ENCODE data around the gene BRME1. TPM values are rescaled to one million over a fixed set of nuclear protein-coding genes. Genes with fewer than 3 reads are reported as not detected.

BRME1 gene
- total RNA-seq, 6 experiments from 2014 or later = 0.34 to 3.7 (median 1.2) TPM

DNA sequence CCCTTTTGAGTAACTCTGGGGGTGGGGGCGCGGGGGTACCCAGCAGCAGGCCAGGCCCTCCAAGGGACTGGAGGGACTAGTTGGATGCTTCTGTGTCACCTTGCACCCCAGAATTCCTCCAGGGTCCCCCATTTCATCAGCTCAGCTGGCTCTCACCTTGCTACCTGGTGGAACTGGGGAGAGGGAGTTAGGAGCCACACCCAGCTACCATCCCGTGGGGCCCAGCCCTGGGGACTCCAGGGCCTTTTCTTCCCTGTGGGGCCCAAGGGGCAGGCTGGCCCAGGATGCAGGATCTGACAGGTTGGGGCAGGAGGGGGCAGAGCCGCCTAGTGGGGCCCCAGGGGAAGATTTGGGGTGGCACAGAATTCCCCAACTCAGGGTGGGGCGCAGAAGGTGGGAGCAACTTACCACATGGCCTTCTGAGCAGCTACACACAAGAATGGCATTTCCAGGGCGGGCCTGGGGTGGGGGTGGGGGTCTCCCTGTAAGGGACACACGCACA lies 61.7 kb downstream of the BRME1 start:
- Histone ChIP-seq H3K27ac (no peak overlapping the region), H3K27me3 (no peaks in the 10 kb centered on the region), H3K9me3 (no peaks in the 10 kb centered on the region), H3K4me1 (no peaks in the 10 kb centered on the region), H3K36me3 (no peaks in the 10 kb centered on the region), H3K4me3 (no peak overlapping the region)
- intact Hi-C loops (cut with DNase I) = no loop called here
- DNase-seq = no peak
- TF ChIP-seq, protein P1, sequence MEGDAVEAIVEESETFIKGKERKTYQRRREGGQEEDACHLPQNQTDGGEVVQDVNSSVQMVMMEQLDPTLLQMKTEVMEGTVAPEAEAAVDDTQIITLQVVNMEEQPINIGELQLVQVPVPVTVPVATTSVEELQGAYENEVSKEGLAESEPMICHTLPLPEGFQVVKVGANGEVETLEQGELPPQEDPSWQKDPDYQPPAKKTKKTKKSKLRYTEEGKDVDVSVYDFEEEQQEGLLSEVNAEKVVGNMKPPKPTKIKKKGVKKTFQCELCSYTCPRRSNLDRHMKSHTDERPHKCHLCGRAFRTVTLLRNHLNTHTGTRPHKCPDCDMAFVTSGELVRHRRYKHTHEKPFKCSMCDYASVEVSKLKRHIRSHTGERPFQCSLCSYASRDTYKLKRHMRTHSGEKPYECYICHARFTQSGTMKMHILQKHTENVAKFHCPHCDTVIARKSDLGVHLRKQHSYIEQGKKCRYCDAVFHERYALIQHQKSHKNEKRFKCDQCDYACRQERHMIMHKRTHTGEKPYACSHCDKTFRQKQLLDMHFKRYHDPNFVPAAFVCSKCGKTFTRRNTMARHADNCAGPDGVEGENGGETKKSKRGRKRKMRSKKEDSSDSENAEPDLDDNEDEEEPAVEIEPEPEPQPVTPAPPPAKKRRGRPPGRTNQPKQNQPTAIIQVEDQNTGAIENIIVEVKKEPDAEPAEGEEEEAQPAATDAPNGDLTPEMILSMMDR (IDR thresholded peaks at IDR 0.05) = no peak
- no peak for TF ChIP-seq POLR2A (IDR thresholded peaks at IDR 0.05)
- WGBS (ENCODE audit: insufficient coverage, low coverage, low lambda C conversion rate, missing lambda C conversion rate) = 96% methylated on average over 3 of the region's 7 CpGs
- no peak for ATAC-seq

DNA sequence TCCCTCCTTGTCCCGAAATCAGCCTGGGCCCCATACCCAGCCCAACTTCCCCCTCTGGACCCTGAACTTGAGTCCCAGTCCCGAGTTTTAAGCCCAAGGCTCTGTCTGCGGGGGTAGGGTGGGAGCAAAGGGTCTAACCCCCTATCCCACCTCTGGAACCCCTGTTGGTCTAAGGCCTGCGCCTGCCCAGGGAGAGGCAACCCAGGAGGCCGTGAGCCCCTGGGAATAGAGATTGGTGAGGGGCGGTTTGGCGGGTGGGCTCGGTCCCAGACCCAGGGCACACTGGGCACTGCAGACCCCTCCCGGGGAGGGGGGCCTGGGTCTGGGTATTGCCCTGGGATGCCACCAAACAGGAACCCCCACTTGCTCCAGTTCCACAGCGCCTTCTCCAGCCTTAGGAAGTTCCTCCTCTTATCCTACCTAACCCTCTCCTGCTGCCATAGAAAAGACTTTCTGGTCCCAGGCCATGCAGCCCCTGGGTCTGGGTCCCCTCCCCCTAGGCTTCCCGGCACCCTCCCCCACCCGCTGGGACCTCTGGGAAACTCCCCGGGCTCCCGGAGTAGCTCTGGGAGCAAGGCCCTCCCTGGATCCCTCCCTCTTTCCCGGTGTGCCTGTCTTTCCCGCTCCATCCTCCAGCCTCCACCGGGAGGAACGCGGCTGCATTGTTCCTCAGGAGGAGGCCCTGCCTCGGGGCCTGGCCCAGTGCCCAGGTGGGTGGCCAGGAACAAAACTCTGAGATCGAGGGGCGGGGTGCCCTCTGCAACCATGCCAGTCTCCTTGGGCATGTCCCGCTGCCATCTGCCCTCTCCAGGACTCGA lies 62.6 kb downstream of the BRME1 start:
- Histone ChIP-seq H3K36me3 (no peaks in the 10 kb centered on the region), H3K27me3 (no peaks in the 10 kb centered on the region), H3K4me3 (peak overlapping the region; percentile 26 to 75 (median 32)), H3K27ac (peak overlapping the region; percentile 56 to 92 (median 88)), H3K9me3 (no peaks in the 10 kb centered on the region), H3K4me1 (peaks cover 0 to 4% (median 0%) of the 10 kb centered on the region in 4 donors)
- ATAC-seq (peak in 1 of 4 donors; percentile 1), DNase-seq (peak in 2 of 3 donors; percentile 54 to 59)
- TF ChIP-seq POLR2A (IDR thresholded peaks at IDR 0.05) = no peak
- TF ChIP-seq, protein P1 (IDR thresholded peaks at IDR 0.05) = no peak
- intact Hi-C loops (cut with DNase I) = no loop called here
- 10% methylated on average over 8 of the region's 24 CpGs for WGBS (ENCODE audit: insufficient coverage, low coverage, low lambda C conversion rate, missing lambda C conversion rate)

DNA sequence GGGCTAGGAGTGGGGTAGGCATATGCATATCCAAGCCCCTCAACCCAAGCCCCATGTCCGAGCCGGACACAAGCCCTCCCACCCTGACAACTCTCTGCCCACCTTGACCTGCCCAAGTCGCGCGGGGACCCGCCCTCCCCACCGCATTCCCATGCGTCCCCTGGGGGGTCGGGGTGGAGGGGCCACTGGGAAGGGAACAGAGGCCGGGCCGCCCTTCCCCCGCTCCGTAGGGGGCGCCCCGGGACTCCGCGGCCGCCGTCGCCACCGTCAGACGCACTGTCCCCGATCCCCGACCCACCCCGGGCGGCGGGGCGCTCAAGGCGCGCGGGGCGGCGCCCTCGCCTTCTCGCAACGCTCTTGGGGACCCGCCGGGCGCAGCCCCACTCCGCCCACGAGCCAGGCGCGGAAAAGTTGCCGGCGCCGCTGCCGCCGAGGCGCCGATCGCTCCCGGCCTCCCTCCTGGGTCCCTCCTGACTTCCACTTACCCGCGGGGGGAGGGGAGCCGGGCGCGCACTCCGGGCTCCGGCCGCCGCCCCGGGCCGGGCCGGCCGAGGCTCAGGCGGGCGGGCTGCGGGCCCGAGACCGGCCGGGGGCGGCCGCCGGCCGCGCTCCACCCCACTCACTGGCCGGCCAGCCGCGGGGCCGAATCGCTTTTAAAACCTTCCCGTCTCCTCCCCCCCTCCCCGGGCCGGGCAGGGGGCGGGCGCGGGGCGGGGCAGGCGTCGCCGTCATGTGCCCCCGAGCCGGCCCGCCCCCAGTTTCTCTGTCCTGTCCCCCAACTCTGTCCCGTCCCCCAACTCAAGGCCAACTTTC lies 63.4 kb downstream of the BRME1 start:
- Histone ChIP-seq H3K27me3 (no peaks in the 10 kb centered on the region), H3K27ac (peak overlapping the region; percentile 85 to 98 (median 92)), H3K9me3 (no peaks in the 10 kb centered on the region), H3K4me1 (peaks cover 0 to 8% (median 0%) of the 10 kb centered on the region in 4 donors), H3K36me3 (no peaks in the 10 kb centered on the region), H3K4me3 (peak overlapping the region; percentile 66 to 85 (median 75))
- intact Hi-C loops (cut with DNase I) = no loop called here
- ATAC-seq (peak; percentile 39 to 57 (median 46)), DNase-seq (peak; percentile 81 to 87 (median 84))
- WGBS (ENCODE audit: insufficient coverage, low coverage, low lambda C conversion rate, missing lambda C conversion rate) = 3% methylated on average over 9 of the region's 95 CpGs
- TF ChIP-seq, protein P1 (IDR thresholded peaks at IDR 0.05) = peak in 1 of 4 donors; percentile 6
- peak; percentile 90 for TF ChIP-seq POLR2A (IDR thresholded peaks at IDR 0.05)

DNA sequence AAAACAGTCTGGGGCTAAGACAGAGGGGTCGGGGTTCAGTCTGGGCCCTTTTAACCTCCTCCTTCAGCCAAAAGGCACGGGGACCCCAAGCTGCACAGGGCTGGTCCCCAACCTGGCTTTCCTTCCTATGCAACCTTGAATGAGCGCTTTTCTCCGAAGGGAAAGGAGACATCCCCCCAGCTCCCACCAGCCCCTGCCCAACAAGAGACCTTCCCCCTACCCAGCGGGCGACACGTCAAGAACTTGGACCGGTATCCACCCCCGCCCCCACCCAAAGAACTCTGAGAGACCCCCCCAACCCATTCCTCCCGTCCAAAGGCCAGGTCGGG lies 64.0 kb downstream of the BRME1 start:
- WGBS (ENCODE audit: insufficient coverage, low coverage, low lambda C conversion rate, missing lambda C conversion rate) = 17% methylated on average over 5 of the region's 11 CpGs
- Histone ChIP-seq H3K27ac (peak overlapping the region; percentile 85 to 98 (median 92)), H3K9me3 (no peaks in the 10 kb centered on the region), H3K27me3 (no peaks in the 10 kb centered on the region), H3K4me3 (peak overlapping the region; percentile 66 to 85 (median 75)), H3K4me1 (peaks cover 0 to 8% (median 0%) of the 10 kb centered on the region in 4 donors), H3K36me3 (no peaks in the 10 kb centered on the region)
- intact Hi-C loops (cut with DNase I) = no loop called here
- peak in 1 of 3 donors; percentile 46 for DNase-seq
- no peak for ATAC-seq
- no peak for TF ChIP-seq POLR2A (IDR thresholded peaks at IDR 0.05)
- TF ChIP-seq, protein P1 (IDR thresholded peaks at IDR 0.05) = no peak
